HG02973 (cell line): ENCODE results near the gene KLC1.
"Not testable (repeated sequence)": the region's sequence is repeated elsewhere in the genome, so short reads cannot be mapped to it uniquely, and the experiment has no call there.

Experiments used
- ATAC-seq: cut with Tn5 transposase; IDR thresholded peaks from one replicate; pipeline ENCODE4 v1.9.1; 2021; ENCODE audit warnings: moderate library complexity; ENCODE audit not compliant: unreplicated experiment

KLC1 gene

GRCh38 chr14:103628684-103629502, at the start of gene KLC1:
Gene KLC1, plus strand, starts transcription at chr14:103629211. Its CDS starts 25,354 bp downstream, at chr14:103654565.
- ATAC-seq, result peak; percentile 51

- no peak for ATAC-seq
Measured at GRCh38 chr14:103581206-103581605, 47.8 kb upstream of the KLC1 start.

GRCh38 chr14:103581954-103582703, 46.9 kb upstream of the KLC1 start:
- no peak for ATAC-seq

GRCh38 chr14:103584326-103584915, 44.6 kb upstream of the KLC1 start:
- no peak for ATAC-seq

GRCh38 chr14:103593577-103593976, 35.4 kb upstream of the KLC1 start:
- ATAC-seq, result peak; percentile 90

GRCh38 chr14:103594265-103594664, 34.7 kb upstream of the KLC1 start:
- ATAC-seq, result no peak

GRCh38 chr14:103597623-103598377, 31.2 kb upstream of the KLC1 start:
- ATAC-seq, result no peak

- no peak for ATAC-seq
Measured at GRCh38 chr14:103600503-103600902, 28.5 kb upstream of the KLC1 start.

- ATAC-seq, result no peak
Measured at GRCh38 chr14:103604620-103605019, 24.4 kb upstream of the KLC1 start.

- ATAC-seq, result peak; percentile 65
Measured at GRCh38 chr14:103606963-103607668, 21.9 kb upstream of the KLC1 start.

GRCh38 chr14:103607822-103608221, 21.2 kb upstream of the KLC1 start:
- no peak for ATAC-seq

GRCh38 chr14:103609081-103609480, 19.9 kb upstream of the KLC1 start:
- not testable (repeated sequence) for ATAC-seq

GRCh38 chr14:103611215-103611614, 17.8 kb upstream of the KLC1 start:
- ATAC-seq, result no peak

- ATAC-seq, result no peak
Measured at GRCh38 chr14:103613517-103613916, 15.5 kb upstream of the KLC1 start.

- no peak for ATAC-seq
Measured at GRCh38 chr14:103616635-103617300, 12.2 kb upstream of the KLC1 start.

- ATAC-seq, result no peak
Measured at GRCh38 chr14:103619057-103619456, 10.0 kb upstream of the KLC1 start.

GRCh38 chr14:103621860-103622259, 7.2 kb upstream of the KLC1 start:
- ATAC-seq, result no peak

- ATAC-seq, result no peak
Measured at GRCh38 chr14:103623308-103623707, 5.7 kb upstream of the KLC1 start.

- no peak for ATAC-seq
Measured at GRCh38 chr14:103623883-103624482, 5.0 kb upstream of the KLC1 start.
